Measurements from ENCODE around the gene ATP2C1. TPM values are rescaled to one million over a fixed set of nuclear protein-coding genes. Genes with fewer than 3 reads are reported as not detected.

The ATP2C1 gene
- total RNA-seq, 6 experiments from 2014 or later: 101 to 124 (median 112) TPM

Other genes with a start within 250 kb of the ATP2C1 start
- gene PIK3R4, start 147.3 kb upstream of the ATP2C1 start, total RNA-seq (2021; fragmentation: NEBNext Ultra II Directional; extraction: Animal tissue kit (Norgen Biotek cat#: 25700)): 10 to 100 TPM; 21.3 to 28.3 (median 22.9) TPM
- 1 to 10 TPM; 3.4 to 5.2 (median 4.0) TPM for gene ASTE1, start 132.7 kb downstream of the ATP2C1 start, total RNA-seq (2021; fragmentation: NEBNext Ultra II Directional; extraction: Animal tissue kit (Norgen Biotek cat#: 25700))
- 1 to 10 TPM; 2.5 to 4.0 (median 3.1) TPM for gene NEK11, start 132.8 kb downstream of the ATP2C1 start, total RNA-seq (2021; fragmentation: NEBNext Ultra II Directional; extraction: Animal tissue kit (Norgen Biotek cat#: 25700))